22Rv1 (cell line): ENCODE measurements around the gene SDSL.

Experiments
- ZFX ChIP-seq: fragments of 450-650 bp; IDR thresholded peaks from 2 replicates; pipeline ENCODE4 v1.6.1; 2017; ENCODE audit warnings: antibody characterized with exemption, borderline replicate concordance
- TF ChIP-seq, protein P1 (sequence below): fragments of 450-650 bp; IDR thresholded peaks from 2 replicates; pipeline ENCODE4 v1.5.1; 2017; ENCODE audit warnings: mild to moderate bottlenecking

DNA sequence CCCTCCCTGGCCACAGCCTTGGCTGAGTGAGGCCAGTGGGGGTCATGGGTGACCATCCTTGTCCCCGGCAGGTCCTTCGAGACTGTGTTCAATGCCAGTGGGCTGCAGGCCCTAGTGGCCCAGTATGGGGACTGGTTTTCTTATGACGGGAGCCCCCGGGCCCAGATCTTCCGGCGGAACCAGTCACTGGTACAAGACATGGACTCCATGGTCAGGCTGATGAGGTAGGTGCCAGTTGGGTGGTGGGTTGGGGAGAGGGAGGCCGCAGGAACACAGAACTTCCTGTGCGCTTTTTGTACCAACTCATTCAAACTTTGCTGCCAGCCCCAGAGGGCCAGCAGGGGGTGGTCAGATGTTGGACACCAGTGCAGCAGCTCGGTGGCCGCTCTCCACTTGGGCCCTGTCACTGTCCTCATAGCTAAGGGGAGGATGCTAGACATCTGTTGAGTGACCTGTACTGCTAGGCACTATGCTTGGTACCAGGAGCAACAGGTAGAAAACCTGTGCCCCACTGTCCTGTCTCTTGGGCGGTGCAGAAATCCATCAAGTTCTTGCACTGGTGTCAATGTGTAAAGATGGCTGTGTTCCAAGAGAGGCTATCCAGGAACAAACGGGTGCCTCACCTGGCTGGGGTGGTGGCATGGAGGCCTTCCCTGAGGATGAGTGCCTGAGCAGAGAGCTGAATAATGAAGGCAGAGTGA is 35.2 kb upstream of the SDSL start:
- TF ChIP-seq, protein P1, sequence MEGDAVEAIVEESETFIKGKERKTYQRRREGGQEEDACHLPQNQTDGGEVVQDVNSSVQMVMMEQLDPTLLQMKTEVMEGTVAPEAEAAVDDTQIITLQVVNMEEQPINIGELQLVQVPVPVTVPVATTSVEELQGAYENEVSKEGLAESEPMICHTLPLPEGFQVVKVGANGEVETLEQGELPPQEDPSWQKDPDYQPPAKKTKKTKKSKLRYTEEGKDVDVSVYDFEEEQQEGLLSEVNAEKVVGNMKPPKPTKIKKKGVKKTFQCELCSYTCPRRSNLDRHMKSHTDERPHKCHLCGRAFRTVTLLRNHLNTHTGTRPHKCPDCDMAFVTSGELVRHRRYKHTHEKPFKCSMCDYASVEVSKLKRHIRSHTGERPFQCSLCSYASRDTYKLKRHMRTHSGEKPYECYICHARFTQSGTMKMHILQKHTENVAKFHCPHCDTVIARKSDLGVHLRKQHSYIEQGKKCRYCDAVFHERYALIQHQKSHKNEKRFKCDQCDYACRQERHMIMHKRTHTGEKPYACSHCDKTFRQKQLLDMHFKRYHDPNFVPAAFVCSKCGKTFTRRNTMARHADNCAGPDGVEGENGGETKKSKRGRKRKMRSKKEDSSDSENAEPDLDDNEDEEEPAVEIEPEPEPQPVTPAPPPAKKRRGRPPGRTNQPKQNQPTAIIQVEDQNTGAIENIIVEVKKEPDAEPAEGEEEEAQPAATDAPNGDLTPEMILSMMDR: no peak
- TF ChIP-seq ZFX: no peak
